Astrocyte (in vitro differentiated cells and primary cell): ENCODE data around the gene TRMT2B. TPM values are rescaled to one million over a fixed set of nuclear protein-coding genes. Genes with fewer than 3 reads are reported as not detected.

Source experiments
- DNase-seq: peaks from one replicate; pipeline ENCODE4 v3.0.0-alpha.2; 2010; ENCODE audit warnings: low read depth
- FAIRE-seq: peaks from 2 replicates; lab custom pipeline; 2011; peaks lifted over from hg19 to GRCh38; lab: Jason Lieb, UNC
- H2AFZ ChIP-seq: 2 replicates; pipeline ENCODE4 v1.6.0; 2012; ENCODE audit warnings: low read depth, low read length, inconsistent platforms
- H3K27ac ChIP-seq: 2 replicates; pipeline ENCODE4 v1.5.1; 2011; ENCODE audit warnings: low read depth, low read length, inconsistent platforms
- H3K27me3 ChIP-seq: 2 replicates; pipeline ENCODE4 v1.6.0; 2011; ENCODE audit warnings: low read length, inconsistent platforms; ENCODE audit not compliant: insufficient read depth
- H3K36me3 ChIP-seq: 2 replicates; pipeline ENCODE4 v1.5.1; 2011; ENCODE audit warnings: low read length, inconsistent platforms; ENCODE audit not compliant: insufficient read depth
- H3K4me1 ChIP-seq: 2 replicates; pipeline ENCODE4 v1.5.1; 2011; ENCODE audit warnings: low read length, inconsistent platforms; ENCODE audit not compliant: insufficient read depth
- H3K4me2 ChIP-seq: 2 replicates; pipeline ENCODE4 v1.6.0; 2012; ENCODE audit warnings: low read length, inconsistent platforms
- H3K4me3 ChIP-seq: 2 replicates; pipeline ENCODE4 v1.5.1; 2011; ENCODE audit warnings: low read depth, mild to moderate bottlenecking, low read length, inconsistent platforms; ENCODE audit not compliant: insufficient read depth
- H3K79me2 ChIP-seq: 2 replicates; pipeline ENCODE4 v1.6.0; 2012; ENCODE audit warnings: mild to moderate bottlenecking, low read length, inconsistent platforms; ENCODE audit not compliant: insufficient read depth
- H3K9ac ChIP-seq: 2 replicates; pipeline ENCODE4 v1.6.0; 2012; ENCODE audit warnings: mild to moderate bottlenecking, low read length, inconsistent platforms
- H3K9me3 ChIP-seq: 2 replicates; pipeline ENCODE4 v1.5.1; 2012; ENCODE audit warnings: low read depth, mild to moderate bottlenecking, low read length, inconsistent platforms; ENCODE audit not compliant: insufficient read depth
- H4K20me1 ChIP-seq: 2 replicates; pipeline ENCODE4 v1.6.0; 2012; ENCODE audit warnings: low read length, inconsistent platforms; ENCODE audit not compliant: insufficient read depth
- H3K27ac Mint-ChIP-seq: one replicate; pipeline ENCODE4 v1.8.0; 2021; ENCODE audit warnings: mild to moderate bottlenecking, mixed read lengths; ENCODE audit not compliant: unreplicated experiment
- H3K27me3 Mint-ChIP-seq: one replicate; pipeline ENCODE4 v1.8.0; 2021; ENCODE audit warnings: low read depth, mixed read lengths; ENCODE audit not compliant: unreplicated experiment
- H3K36me3 Mint-ChIP-seq: one replicate; pipeline ENCODE4 v1.8.0; 2021; ENCODE audit warnings: low read depth, mixed read lengths; ENCODE audit not compliant: unreplicated experiment
- H3K4me1 Mint-ChIP-seq: one replicate; pipeline ENCODE4 v1.8.0; 2021; ENCODE audit warnings: low read depth, mixed read lengths; ENCODE audit not compliant: unreplicated experiment
- H3K4me3 Mint-ChIP-seq: one replicate; pipeline ENCODE4 v1.8.0; 2021; ENCODE audit warnings: mild to moderate bottlenecking, moderate library complexity, mixed read lengths; ENCODE audit not compliant: unreplicated experiment
- H3K9me3 Mint-ChIP-seq: one replicate; pipeline ENCODE4 v1.8.0; 2021; ENCODE audit warnings: mild to moderate bottlenecking, mixed read lengths; ENCODE audit not compliant: unreplicated experiment
- EZH2 ChIP-seq: IDR thresholded peaks from 2 replicates; pipeline ENCODE4 v1.6.1; 2012; ENCODE audit warnings: mild to moderate bottlenecking, low read length, inconsistent platforms; ENCODE audit not compliant: insufficient read depth
- total RNA-seq: library from RNA; stranded (reverse); gene quantifications from 2 replicates; pipeline ENCODE4 v1.2.1, GENCODE V29; 2021
- TF ChIP-seq, protein P1 (sequence below): IDR thresholded peaks from 2 replicates; pipeline ENCODE4 v1.5.1; 2011; ENCODE audit warnings: low read depth, mild to moderate bottlenecking, inconsistent platforms, low read length, moderate library complexity; ENCODE audit not compliant: insufficient read depth

TRMT2B gene
- total RNA-seq, 1 donor from 2014 or later = 8.3 TPM

DNA sequence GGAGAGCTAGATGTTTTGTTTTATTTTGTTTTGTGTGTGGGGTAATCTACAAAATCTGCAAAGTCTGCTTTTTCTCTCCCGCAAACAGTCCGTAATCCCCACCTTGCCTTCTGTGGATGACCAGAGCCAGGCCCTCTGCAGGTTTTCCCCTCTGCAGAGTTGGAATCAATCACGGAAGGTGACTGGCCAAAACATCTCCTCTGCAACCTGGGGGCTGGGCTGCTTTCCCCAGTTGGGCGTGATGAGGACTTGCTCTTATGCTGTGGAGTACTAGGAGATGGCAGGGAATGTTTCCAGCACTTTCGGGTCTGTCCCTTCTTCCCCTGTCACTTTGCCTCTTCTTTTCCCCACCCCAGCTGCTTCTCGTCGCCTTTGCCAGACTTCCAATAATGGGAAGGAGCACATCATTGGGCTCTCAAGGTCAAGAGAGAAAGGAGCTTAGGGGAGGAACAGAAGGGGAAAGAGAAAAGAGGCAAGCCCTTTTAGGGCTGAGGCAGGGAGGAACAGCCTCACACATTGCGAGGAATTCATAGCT, 27.9 kb upstream of the TRMT2B start:
- Histone ChIP-seq H3K79me2 (no peaks in the 10 kb centered on the region), H2AFZ (no peak overlapping the region), H3K36me3 (no peaks in the 10 kb centered on the region), H3K4me2 (peak overlapping the region; percentile 91), H3K4me3 (peak overlapping the region; percentile 69), H3K27me3 (no peaks in the 10 kb centered on the region), H3K4me1 (peaks cover 3% of the 10 kb centered on the region), H3K9me3 (no peaks in the 10 kb centered on the region), H4K20me1 (no peaks in the 10 kb centered on the region), H3K27ac (no peak overlapping the region), H3K9ac (peak overlapping the region; percentile 60)
- TF ChIP-seq EZH2 = no peak
- TF ChIP-seq, protein P1, sequence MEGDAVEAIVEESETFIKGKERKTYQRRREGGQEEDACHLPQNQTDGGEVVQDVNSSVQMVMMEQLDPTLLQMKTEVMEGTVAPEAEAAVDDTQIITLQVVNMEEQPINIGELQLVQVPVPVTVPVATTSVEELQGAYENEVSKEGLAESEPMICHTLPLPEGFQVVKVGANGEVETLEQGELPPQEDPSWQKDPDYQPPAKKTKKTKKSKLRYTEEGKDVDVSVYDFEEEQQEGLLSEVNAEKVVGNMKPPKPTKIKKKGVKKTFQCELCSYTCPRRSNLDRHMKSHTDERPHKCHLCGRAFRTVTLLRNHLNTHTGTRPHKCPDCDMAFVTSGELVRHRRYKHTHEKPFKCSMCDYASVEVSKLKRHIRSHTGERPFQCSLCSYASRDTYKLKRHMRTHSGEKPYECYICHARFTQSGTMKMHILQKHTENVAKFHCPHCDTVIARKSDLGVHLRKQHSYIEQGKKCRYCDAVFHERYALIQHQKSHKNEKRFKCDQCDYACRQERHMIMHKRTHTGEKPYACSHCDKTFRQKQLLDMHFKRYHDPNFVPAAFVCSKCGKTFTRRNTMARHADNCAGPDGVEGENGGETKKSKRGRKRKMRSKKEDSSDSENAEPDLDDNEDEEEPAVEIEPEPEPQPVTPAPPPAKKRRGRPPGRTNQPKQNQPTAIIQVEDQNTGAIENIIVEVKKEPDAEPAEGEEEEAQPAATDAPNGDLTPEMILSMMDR = no peak
- Mint-ChIP-seq H3K9me3 (no peaks in the 10 kb centered on the region), H3K27me3 (peaks cover 3% of the 10 kb centered on the region), H3K4me3 (peak overlapping the region; percentile 60), H3K27ac (no peak overlapping the region), H3K4me1 (no peaks in the 10 kb centered on the region), H3K36me3 (no peaks in the 10 kb centered on the region)
- FAIRE-seq (no peak), DNase-seq (no peak)

DNA sequence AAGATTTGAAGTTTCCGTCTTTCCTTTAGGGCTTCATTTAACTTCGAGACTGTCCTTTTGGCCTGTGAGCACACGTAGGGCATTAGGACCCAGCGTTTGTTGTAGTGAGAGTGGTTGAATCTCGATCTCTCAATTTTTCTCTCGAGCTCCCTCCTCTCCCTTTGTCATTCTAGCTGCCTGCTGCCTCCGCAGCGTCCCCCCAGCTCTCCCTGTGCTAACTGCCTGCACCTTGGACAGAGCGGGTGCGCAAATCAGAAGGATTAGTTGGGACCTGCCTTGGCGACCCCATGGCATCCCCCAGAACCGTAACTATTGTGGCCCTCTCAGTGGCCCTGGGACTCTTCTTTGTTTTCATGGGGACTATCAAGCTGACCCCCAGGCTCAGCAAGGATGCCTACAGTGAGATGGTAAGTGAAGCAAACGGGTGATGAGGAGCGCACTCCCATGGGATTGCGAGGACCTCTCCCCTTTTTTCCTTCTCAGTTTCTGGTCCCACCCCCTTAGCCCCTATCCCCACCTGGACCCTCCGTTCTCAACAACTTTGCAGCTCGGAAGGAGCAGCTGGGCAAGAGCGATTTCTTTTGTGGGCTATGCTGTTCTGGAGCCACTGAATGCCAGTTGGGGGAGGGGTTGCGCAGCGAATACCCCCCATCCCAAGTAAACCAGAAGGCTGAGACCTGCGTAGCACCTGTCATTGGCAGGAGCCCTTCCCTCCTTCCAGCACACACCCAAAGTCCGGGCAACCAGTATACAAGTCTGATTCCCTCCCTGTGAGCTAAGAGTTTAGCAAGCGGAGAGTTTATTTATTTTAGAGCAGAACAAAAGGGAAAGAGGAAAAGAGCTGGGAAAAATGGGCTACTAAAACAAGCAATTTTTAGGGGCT, 27.0 kb upstream of the TRMT2B start, which contains the start of gene TMEM35A:
TSS of gene TMEM35A (plus strand) at position 164 of the 883 bp plus-strand sequence. CDS start at position 288, 124 bp downstream.
- no peaks in the 10 kb centered on the region for H3K36me3 Mint-ChIP-seq
- Histone ChIP-seq H4K20me1 (no peaks in the 10 kb centered on the region), H3K4me1 (peaks cover 3% of the 10 kb centered on the region), H3K4me2 (peak within 1 kb of the TSS; percentile 91), H2AFZ (peak within 1 kb of the TSS; percentile 85), H3K36me3 (no peaks in the 10 kb centered on the region), H3K27ac (no peak within 1 kb of the TSS), H3K9me3 (no peaks in the 10 kb centered on the region), H3K9ac (peak within 1 kb of the TSS; percentile 60), H3K27me3 (no peaks in the 10 kb centered on the region), H3K79me2 (no peaks in the 10 kb centered on the region), H3K4me3 (peak within 1 kb of the TSS; percentile 69)
- H3K27ac Mint-ChIP-seq = no peak within 1 kb of the TSS
- FAIRE-seq = peak; percentile 98
- TF ChIP-seq, protein P1 = no peak
- TF ChIP-seq EZH2 = no peak
- DNase-seq = no peak
- peaks cover 3% of the 10 kb centered on the region for H3K27me3 Mint-ChIP-seq
- peak within 1 kb of the TSS; percentile 76 for H3K4me3 Mint-ChIP-seq
- no peaks in the 10 kb centered on the region for H3K9me3 Mint-ChIP-seq
- no peaks in the 10 kb centered on the region for H3K4me1 Mint-ChIP-seq
